T1000 (cell line): ENCODE results near the gene PEX14.
"Not testable (repeated sequence)": the region's sequence is repeated elsewhere in the genome, so short reads cannot be mapped to it uniquely, and the experiment has no call there.

Source experiments
- DNase-seq: peaks from one replicate; lab custom pipeline; 2025; ENCODE audit warnings: mixed read lengths; lab: John Stamatoyannopoulos, UW

Gene PEX14

GRCh38 chr1:10495475-10495817, 20.7 kb downstream of the PEX14 start:
- DNase-seq = no peak

- DNase-seq = no peak
Measured at GRCh38 chr1:10495952-10496351, 21.2 kb downstream of the PEX14 start.

GRCh38 chr1:10497109-10497508, 22.4 kb downstream of the PEX14 start:
- DNase-seq = no peak

GRCh38 chr1:10498231-10498630, 23.5 kb downstream of the PEX14 start:
- DNase-seq = no peak

DNA sequence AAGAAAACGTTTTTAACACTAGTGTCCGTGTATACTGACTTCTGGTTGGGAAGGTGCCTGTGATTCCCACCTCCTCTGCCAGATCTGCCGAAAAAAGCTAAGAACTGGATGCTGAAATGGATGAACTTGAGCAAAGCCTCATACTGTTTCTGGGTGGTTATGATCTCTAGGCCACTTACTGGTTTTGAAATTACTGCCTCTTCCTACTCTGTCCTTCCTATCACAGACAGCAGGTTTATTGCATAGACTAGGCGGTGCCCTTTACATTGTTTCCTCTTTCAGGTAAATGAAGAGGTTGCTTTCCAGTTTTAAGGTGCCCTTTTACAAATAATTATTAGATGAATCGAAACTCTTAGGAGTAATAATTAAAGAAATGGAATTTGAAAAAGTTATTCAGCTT, 27.5 kb downstream of the PEX14 start:
- no peak for DNase-seq

- DNase-seq = no peak
Measured at GRCh38 chr1:10504249-10504648, 29.5 kb downstream of the PEX14 start.

DNA sequence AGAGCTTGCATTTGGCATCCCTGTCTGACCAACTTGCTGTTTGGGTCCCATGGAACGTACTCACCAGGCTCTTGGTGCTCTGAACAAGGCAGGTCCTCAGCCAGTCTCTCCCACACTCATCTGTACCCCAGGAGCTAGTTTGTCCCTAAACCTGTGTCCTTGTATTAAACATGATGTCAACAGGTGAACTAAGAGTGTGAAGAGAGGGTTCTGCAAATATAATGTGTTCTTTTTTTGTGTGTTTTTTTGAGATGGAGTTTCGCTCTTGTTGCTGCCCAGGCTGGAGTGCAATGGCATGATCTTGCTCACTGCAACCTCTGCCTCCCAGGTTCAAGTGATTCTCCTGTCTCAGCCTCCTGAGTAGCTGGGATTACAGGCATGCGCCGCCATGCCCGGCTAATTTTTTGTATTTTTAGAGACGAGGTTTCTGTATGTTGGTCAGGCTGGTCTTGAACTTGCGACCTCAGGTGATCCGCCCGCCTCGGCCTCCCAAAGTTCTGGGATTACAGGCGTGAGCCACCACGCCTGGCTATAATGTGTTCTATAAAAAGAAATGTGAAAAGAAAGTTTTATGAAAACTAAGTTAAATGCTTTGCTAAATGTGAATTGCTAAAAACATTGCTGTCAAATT, 31.4 kb downstream of the PEX14 start:
- DNase-seq = not testable (repeated sequence)

- DNase-seq = no peak
Measured at GRCh38 chr1:10506677-10507047, 31.9 kb downstream of the PEX14 start.

DNA sequence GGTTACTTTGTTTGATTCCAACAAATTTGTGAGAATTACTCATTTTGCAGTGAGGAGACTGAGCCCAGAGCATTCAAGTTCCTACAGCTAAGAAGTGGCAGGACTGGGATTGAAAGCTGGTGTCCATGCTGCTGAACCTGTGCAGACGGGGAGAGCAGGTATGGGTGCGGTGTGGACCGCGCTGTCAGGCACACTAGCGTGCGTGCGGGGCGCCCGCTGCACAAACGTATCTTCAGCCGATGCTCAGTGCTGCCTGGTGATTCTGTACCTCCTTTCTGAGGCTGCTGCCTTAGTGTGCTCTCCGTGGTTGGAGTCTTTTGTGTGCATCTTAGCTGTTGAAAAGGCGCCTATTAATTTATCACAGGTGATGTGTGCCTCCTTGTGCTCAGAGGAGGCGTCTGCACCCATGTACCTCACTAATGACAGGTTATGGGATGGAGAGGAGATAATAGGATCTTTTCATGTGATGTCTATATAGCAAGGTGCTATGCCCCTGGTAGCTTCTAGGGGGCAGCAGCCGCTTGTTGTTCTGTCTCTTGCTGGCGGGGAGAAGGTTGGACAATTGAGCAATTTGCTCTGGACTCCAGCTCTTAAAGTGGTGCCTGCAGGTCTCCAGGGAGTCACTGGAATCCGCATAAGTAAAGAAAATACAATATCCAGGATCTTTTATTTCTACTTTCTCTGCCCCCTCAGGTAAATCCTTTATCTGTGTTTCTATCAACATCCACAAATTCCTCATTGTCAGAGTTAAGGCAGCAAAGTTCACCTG, 32.5 kb downstream of the PEX14 start:
- DNase-seq = peak; percentile 55

- no peak for DNase-seq
Measured at GRCh38 chr1:10508511-10508951, 33.8 kb downstream of the PEX14 start.

DNA sequence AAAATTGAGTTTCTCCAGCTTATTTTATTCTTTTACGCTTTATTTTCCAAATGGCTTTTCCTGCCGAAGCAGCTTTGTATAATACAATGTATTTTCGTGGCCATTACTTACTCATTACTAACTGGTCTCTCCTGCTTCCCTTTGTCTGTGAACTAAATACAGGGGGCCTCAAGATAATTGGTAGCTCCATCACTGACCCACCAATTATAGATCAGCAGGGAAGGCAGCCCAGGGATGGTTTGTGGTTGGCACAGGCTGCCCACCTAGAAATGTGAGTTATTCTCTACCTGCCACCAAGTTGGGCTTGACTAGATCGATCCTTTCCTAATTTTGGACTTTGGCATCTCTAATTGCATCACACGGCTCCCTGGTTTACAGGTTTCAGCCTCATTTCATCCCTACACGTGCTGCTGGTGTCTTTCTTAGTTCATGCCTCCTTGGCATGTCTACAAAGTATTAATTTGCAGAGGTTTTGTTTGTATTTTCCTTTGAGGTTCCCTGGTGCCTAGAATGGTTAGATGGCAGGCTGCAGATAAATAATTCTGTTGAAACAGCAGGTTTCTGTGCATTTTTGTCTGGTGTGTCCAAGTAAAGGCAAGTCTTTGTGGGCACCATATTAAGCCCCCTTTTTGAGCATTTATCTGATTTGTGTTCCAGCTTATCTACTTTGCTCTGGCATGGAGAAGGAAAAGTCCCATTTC, 35.2 kb downstream of the PEX14 start:
- no peak for DNase-seq

DNA sequence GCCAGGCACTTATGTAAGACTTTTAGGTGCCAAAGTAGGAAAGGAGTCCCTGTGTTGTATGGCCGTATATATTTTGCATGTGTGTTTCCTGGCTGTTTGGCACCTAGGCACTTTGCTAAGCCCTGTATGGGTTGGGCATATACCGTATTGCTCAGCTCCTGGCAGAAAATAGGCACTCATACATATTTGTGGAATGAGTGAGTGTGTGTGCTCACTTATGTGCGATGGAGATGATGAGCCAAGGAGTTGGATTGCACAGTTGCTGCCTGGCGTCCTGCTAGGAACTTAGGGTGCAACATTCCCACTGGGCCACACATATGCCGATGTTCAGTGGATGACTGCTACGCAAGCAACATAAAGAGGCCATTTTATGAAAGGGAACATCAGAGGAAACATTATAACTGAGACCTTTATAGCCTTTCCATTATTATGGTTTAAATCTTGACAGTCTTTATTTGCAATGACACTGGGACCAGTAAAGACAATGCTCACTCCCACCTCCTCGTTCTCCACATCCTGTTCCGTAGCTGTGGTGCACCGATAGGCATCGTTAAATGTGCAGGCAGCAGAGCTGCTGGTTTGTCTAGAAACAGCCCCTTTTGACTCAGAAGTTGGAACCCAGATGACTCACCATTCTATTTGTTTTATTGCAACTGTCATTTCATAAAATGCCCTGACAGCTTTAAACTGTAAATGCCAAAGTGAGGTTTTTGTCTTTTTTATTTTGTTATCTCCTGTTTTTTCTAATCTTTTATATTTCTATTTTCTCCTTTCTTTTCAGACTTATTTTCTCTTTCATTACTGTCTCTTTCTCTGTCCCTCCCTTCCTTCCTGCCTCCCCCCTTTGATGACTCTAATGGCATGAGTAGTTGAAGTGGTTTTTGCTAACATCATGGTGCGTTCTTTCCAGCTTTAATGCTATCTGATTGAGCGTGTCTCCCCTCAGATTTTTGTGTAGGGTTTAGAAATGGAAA, 36.1 kb downstream of the PEX14 start:
- DNase-seq = peak; percentile 55

DNA sequence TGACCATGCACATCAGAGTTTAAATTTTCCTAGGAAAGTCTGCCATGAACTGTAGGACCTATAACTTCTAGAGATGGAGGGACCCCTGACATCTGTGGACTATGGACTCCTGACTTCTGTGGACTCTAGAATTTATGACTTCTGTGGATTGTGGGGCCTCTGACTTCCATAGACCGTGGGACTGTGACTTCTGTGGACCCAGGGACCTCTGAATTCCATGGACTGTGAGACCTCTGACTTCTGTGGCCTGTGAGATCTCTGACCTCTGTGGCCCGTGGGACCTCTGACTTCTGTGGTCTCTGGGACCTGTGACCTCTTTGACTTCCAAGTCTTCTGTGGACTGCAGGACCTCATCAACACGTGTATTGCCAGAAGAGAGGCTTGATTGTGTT, 36.7 kb downstream of the PEX14 start:
- no peak for DNase-seq

DNA sequence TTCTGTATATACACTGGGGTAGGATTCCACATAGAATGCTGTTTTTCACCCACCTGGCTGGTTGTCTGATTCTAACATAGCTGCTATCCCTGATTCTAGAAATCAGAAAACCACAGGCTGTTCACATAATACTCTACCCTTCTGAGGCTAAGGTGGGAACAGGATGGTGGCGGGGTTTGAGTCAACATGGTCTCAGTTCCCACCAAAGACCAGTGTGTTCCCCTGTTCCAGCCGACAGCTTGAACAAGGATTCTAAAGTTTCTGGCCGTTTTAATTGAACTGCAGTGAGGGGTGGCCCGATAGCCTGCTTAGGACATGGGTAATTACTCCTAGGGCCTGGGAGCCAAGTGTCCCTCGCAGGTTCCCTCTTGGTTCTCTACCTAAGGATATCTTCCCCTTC, 38.4 kb downstream of the PEX14 start:
- DNase-seq = no peak

GRCh38 chr1:10514490-10515235, 39.9 kb downstream of the PEX14 start:
- no peak for DNase-seq

DNA sequence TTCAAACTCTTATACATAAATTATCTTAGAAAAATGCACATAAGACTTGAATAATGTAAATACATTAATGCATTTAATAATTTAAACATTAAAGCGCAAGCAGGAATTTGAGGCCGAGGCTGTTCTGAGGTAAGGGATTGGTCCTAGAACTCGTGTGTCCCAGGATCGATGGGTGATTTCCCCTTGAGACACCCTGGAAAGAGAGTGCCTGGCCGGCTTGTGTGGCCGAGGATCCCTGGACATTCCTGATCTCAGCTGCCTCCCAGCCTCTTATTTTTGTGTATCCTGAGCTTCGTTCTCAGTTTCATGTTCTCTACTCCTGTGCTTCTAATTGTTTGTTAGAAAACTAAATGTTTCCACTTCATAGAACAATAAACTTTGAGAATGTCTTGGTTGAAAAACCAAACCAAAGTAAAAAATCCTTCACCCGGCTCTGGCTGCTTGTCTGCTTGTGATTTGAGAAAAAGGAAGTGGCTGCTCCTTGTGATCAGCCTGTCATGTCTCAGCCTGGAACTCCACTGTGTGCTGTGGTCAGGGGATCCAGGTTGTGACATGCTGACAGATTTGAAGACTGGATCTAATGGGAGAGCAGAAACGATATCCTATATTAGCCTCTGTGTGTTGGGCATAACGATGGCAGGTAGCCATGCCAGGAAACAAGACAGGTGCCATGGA, 40.7 kb downstream of the PEX14 start:
- DNase-seq = no peak

DNA sequence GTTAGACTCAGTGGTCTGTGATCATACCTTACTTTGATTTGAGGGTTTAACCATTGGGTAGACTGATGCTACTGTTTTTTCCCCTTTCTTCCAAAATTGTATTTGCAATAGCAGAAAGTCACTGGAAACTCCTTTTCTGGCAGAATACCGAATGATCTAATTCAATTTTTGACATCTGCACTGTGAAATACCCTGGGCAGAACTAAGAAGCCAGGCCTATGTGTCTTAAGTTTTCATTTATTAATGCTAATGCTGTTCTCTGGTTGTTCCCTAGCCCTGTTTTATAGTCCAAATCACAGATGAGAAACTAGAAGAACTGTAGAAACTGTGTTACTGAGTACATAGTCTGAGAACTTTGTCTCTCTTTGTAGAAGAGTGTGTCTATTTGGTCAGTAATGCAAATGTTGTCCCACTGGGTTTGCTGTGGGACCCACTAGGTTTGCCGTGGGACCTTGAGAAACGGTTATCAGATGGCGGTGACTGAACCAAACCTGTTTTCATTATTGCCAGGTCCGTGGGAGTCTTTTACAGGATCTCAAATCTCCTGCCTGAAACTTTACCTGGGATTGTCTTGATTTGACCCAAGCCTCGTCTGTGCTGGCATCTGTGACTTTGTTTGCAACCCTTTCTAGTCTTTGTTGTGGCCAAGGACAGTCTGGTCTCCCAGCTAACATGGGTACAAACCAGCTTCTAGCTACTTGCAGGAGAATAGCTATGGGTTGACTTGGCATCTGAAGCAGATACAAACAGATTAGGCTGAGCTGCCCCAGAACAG, 41.4 kb downstream of the PEX14 start:
- no peak for DNase-seq

DNA sequence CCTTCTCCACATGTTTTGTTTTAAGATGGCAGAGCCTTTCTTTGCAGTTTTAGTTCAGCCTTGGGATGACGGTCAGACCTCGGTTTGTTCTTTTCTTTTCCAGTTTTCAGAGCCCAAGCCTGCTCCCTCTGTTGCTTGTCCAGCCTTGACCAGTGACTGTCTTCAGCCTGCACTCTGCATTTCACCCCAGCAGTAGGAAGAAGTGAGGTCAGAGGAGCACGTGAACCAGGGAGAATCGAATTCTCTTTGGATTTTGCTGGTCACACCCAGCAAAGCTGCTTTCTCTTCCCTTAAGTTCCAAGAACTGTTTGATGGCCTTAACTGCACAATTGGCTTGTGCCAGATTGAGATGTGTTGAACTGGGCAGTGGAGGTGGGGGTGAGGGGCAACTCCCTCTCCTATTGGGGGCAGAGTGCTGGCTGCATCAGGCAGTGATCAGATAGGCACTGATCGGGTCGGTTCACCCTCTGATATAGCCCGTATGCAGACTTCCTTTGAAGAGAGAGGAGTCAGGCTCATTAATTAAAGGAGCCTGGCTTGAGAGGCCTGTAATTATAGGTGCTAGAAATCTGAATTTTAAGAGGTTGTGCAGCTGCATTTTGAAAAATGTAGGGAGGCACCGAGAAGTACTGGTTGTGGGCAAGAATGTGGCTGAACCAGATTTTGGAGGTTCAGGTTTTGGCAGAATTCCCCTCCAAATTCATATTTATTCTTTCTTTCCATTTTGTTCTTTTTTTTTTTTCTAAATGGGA, 42.4 kb downstream of the PEX14 start:
- DNase-seq = no peak

DNA sequence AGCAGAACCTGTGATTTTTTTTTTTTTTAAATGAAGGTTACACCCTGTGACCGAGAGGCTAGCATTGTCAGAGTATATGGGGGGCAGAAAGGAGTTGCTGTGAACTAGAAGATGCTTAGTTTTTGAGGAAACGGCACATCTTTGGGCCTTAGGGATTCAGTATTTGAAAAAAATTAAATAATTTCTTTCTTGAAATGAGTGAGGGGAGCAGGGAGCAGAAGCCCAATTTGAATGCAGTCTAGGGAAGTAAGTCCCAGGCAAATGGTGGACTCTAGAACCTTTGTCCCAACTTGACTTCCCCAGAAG, 42.9 kb downstream of the PEX14 start:
- no peak for DNase-seq
